HG02759 (cell line): ENCODE measurements around the gene ZNF70.

Source experiments
- ATAC-seq: cut with Tn5 transposase; IDR thresholded peaks from one replicate; pipeline ENCODE4 v1.9.1; 2021; ENCODE audit warnings: mild to moderate bottlenecking, moderate library complexity; ENCODE audit not compliant: unreplicated experiment

ZNF70 gene

DNA sequence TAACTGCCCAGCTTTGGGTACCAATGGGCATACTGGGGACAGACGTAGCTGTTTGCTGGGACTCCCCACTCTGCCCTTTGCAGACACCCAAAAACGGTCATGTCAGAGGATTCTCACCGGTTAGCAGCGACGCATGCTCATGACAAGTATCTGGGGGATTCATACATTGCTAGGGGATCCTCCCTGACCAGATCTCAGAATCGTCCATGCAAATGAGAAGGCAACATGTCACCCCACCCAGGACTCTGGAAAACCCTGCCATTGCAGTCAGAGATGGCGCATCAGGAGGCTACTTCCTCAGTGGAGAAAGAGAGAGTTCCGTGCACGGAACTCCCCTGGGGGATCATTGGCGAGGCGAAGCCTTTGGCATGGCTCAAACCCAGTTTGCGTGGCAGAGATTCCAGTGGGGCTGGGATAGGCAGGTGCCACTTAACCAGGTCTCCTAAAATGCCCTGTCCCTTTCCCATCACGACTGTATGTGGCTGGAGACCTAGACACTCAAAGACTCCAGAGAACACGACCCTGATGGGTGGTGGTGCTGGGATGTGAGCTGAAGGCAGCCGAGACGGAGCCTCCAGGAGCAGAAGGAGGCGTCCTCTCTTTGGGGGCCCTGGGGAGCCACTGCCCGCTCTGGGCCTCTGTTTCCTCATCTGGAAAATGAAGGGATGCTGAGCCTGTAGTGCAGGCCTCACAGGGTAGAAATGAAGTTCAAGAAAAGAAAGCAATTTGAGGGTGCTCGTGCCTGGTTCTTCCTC lies 55.2 kb downstream of the ZNF70 start:
- ATAC-seq = no peak

DNA sequence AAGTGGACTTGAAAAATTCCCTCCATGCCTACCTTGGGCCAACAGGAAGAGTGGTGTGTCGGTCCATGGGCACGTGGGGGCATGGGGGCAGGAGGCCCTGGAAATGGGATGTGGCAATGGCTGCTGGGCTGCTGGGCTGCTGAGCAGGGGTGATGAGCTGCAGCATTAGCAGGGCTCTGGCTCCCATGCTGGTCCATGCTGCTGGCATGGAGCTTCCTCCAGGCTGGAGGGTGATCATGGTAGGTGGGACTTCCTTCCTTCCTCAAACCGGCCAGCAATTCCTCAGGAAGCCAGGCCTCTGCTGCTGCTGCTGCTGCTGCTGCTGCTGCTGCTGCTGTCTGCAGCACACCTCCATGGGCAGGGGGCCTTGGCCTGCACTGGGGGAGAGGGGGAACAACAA lies 55.8 kb downstream of the ZNF70 start:
- no peak for ATAC-seq

DNA sequence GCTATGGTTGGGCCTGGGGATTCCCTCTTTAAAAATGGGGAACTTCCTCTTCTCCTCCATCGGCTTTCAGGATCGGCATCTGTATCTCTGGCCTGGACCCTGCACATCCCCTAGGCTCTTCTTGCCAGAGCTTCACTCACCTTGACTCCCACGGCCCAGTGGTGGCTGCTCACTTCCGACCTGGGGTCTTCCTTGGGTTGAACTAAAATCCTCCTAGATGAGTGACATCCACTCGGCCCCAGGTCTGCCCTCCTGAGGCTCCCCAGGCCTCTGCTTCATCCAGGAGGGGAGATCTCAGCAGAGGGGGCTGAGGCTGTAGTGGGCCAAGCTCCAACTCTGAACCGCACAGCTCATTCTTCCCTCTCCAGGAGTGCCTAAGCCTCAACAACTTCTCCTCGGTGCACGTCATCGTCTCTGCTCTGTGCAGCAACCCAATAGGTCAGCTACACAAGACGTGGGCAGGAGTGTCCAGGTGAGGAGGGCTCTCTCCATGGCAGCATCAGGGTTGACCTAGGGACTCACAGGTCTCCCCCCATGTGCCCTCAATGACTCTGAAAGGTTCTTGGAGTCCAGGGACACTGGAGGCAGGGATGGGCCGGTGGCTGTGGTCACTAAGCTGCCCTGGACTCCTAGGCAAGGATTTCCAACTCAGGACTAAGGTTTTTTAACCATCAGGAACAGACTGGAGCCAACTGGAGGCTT lies 56.8 kb downstream of the ZNF70 start:
- no peak for ATAC-seq

DNA sequence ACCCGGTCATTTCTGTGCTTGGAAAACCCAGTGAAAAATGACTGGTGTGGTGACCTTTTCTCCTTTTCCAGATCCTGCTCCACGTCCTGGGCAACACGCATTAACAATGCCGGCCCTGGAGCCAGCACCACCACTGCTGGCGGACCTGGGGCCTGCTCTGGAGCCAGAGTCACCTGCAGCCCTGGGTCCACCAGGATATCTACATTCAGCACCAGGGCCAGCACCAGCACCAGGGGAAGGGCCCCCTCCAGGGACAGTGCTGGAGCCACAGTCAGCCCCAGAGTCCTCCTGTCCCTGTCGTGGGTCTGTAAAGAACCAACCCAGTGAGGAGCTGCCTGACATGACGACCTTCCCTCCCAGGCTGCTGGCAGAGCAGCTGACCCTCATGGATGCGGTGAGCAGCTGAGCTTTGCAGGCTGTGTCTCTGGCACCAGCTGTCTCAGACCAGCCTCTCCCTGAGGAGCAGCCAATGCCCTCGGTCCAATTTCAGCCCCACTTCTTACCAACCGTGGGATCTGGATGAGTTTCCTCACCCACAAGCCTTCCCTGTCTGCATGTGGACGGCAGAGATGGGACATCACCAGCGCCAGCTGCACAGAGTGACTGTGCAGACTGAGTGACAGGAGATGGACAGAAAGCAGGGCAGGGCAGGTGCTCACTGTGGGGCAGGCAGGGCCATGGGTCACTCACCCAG lies 58.2 kb downstream of the ZNF70 start:
- ATAC-seq = no peak

DNA sequence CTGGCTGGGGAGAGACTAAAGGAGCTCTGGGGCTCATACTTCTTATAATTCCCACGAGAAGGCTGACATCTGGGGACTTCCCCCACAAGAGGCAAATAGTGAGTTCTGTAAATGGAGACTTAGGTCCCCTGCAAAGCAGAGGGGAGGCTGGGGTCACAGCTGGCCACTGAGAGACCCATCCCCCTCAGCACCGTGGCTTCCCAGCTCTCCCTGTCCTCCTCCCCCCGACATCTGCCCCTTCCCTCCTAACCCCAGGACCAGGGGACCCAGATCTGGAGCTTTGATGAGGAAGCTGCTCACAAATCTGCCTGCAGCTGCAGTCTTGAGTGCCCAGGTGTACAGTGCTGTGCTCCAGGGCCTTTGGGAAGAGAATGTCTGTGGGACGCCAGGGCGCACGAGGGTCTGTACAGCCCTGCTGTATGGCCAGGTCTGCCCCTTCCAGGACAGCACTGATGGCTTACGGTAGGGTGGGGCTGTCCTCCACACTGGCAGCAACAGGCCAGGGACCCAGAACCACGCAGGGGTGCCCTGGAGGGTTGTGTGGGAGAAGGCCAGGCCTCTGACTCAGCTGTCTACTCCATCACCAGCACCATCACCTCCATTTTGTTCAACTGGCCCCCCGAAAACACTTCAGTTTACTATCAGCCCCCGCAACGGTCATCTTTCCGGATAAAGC lies 59.0 kb downstream of the ZNF70 start:
- ATAC-seq = no peak

DNA sequence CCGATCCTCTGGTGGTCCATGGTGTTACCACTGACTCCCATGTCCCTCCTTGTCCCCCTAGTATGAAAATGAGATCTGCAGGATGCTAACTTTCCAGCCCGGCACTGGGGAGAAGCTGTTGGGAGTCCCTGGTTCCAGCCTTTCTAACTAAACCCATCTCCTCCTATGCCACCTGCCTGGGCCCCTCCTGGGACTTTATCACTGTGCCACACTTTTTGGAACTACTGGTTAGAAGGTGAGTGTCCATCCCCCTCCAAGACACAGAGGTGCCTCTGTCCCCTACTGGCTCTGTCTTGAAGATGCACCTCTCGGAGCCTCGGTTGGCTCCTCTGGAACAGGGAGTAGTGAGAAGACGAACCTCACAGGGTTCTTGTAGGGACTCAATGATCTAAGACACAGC lies 60.2 kb downstream of the ZNF70 start, which contains the start of gene RGL4:
TSS of gene RGL4 (plus strand) at position 301 of the 400 bp plus-strand sequence. CDS start 1,018 bp downstream, outside the sequence.
- no peak for ATAC-seq

DNA sequence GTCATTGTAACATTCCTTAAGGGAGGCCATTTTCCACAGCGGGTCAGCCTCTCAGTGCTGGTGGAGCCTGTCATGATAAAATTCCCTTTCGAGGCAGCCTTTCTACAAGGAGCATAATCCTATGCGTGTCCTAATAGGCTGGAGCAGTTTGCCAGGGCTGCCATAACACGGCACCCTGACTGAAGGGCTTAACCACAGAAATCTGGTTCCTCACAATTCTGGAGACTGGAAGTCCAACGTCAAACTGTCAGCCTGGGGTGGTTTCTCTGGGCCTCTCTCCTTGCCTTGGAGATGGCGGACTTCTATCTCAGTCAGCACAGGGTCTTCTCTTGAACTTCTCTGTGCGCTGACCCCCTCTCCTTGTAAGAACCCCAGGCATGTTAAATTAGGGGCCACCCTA lies 61.5 kb downstream of the ZNF70 start:
- ATAC-seq = no peak
